ENCODE results near the gene SURF6.

- no peak for TF ChIP-seq CTCF (IDR thresholded peaks at IDR 0.05)
- no peak for TF ChIP-seq POLR2AphosphoS5 (IDR thresholded peaks at IDR 0.05)
Measured at GRCh38 chr9:133380734-133381133, 44.7 kb upstream of the SURF6 start.
